GM12878 (cell line): Measurements from ENCODE around the gene UNC50. TPM values are rescaled to one million over a fixed set of nuclear protein-coding genes. Genes with fewer than 3 reads are reported as not detected.

Experiments used
- ATF7 ChIP-seq: fragments of 450-650 bp; IDR thresholded peaks from 2 replicates; pipeline ENCODE4 v1.6.1; 2016; ENCODE audit warnings: low read depth, mild to moderate bottlenecking
- CBX5 ChIP-seq: sonication (generic); IDR thresholded peaks from 2 replicates; pipeline ENCODE4 v1.6.1; 2016; ENCODE audit warnings: low read depth, moderate library complexity, mild to moderate bottlenecking, inconsistent platforms
- HDAC2 ChIP-seq: fragments of 200-600 bp; sonication (generic); IDR thresholded peaks from 2 replicates; pipeline ENCODE4 v1.6.1; 2017
- TBL1XR1 ChIP-seq: IDR thresholded peaks from 2 replicates; pipeline ENCODE4 v1.6.1; 2012; ENCODE audit warnings: low read depth, low read length, improper control_type of control experiment
- polyA plus RNA-seq, 11 experiments: library from polyadenylated mRNA; depleted of rRNA in 4 of 11; unstranded in 6 of 11; stranded (reverse) in 5 of 11; fragments of >200 nt; fragmentation: Nextera tagmentation in 4 of 11; fragmentation: Illumina TruSeq in 1 of 11; extraction: Ambion mirVana in 4 of 11; extraction: Trizol in 1 of 11; gene quantifications; 1 replicate in 1 of 11; 2 replicates in 10 of 11; pipeline versions ENCODE4 v1.2.1 to v1.2.3, GENCODE V29; 2011 to 2016; ENCODE audit warnings: inconsistent platforms in 2 of 11, missing spikeins in 2 of 11, low read depth in 1 of 11
- total RNA-seq, 4 experiments: library from RNA; depleted of rRNA in 3 of 4; stranded (reverse); fragments of >200 nt in 3 of 4; fragmentation: Illumina TruSeq in 1 of 4; extraction: Trizol in 1 of 4; gene quantifications; 2 replicates each; pipeline versions ENCODE4 v1.2.1 to v1.2.3, GENCODE V29; 2013 to 2021
- TF ChIP-seq, protein P1 (sequence below): fragments of 450-650 bp; IDR thresholded peaks from 2 replicates; pipeline ENCODE4 v1.6.1; 2018; ENCODE audit warnings: borderline replicate concordance, mild to moderate bottlenecking; ENCODE audit not compliant: partially characterized antibody
- TF ChIP-seq, protein P2 (sequence below): IDR thresholded peaks from 2 replicates; pipeline ENCODE4 v1.6.1; 2012; ENCODE audit warnings: improper control_type of control experiment, low read depth, low read length; ENCODE audit not compliant: insufficient replicate concordance
- TF ChIP-seq, protein P3 (sequence below): IDR thresholded peaks from 2 replicates; pipeline ENCODE4 v1.6.1; 2011; ENCODE audit warnings: mild to moderate bottlenecking, low read depth, low read length, moderate library complexity; ENCODE audit not compliant: insufficient replicate concordance

UNC50 gene
- total and polyA plus RNA-seq, 10 of the 15 experiments (the other 5 are each of a cell fraction or from before 2014, with no cell fraction given) = 25.5 to 76.3 (median 37.8) TPM

GRCh38 chr2:98573426-98573825, 35.0 kb upstream of the UNC50 start (continued):
- TF ChIP-seq, protein P1, sequence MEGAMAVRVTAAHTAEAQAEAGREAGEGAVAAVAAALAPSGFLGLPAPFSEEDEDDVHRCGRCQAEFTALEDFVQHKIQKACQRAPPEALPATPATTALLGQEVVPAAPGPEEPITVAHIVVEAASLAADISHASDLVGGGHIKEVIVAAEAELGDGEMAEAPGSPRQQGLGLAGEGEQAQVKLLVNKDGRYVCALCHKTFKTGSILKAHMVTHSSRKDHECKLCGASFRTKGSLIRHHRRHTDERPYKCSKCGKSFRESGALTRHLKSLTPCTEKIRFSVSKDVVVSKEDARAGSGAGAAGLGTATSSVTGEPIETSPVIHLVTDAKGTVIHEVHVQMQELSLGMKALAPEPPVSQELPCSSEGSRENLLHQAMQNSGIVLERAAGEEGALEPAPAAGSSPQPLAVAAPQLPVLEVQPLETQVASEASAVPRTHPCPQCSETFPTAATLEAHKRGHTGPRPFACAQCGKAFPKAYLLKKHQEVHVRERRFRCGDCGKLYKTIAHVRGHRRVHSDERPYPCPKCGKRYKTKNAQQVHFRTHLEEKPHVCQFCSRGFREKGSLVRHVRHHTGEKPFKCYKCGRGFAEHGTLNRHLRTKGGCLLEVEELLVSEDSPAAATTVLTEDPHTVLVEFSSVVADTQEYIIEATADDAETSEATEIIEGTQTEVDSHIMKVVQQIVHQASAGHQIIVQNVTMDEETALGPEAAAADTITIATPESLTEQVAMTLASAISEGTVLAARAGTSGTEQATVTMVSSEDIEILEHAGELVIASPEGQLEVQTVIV = no peak
- TF ChIP-seq HDAC2 = no peak
- no peak for TF ChIP-seq TBL1XR1
- TF ChIP-seq, protein P2, sequence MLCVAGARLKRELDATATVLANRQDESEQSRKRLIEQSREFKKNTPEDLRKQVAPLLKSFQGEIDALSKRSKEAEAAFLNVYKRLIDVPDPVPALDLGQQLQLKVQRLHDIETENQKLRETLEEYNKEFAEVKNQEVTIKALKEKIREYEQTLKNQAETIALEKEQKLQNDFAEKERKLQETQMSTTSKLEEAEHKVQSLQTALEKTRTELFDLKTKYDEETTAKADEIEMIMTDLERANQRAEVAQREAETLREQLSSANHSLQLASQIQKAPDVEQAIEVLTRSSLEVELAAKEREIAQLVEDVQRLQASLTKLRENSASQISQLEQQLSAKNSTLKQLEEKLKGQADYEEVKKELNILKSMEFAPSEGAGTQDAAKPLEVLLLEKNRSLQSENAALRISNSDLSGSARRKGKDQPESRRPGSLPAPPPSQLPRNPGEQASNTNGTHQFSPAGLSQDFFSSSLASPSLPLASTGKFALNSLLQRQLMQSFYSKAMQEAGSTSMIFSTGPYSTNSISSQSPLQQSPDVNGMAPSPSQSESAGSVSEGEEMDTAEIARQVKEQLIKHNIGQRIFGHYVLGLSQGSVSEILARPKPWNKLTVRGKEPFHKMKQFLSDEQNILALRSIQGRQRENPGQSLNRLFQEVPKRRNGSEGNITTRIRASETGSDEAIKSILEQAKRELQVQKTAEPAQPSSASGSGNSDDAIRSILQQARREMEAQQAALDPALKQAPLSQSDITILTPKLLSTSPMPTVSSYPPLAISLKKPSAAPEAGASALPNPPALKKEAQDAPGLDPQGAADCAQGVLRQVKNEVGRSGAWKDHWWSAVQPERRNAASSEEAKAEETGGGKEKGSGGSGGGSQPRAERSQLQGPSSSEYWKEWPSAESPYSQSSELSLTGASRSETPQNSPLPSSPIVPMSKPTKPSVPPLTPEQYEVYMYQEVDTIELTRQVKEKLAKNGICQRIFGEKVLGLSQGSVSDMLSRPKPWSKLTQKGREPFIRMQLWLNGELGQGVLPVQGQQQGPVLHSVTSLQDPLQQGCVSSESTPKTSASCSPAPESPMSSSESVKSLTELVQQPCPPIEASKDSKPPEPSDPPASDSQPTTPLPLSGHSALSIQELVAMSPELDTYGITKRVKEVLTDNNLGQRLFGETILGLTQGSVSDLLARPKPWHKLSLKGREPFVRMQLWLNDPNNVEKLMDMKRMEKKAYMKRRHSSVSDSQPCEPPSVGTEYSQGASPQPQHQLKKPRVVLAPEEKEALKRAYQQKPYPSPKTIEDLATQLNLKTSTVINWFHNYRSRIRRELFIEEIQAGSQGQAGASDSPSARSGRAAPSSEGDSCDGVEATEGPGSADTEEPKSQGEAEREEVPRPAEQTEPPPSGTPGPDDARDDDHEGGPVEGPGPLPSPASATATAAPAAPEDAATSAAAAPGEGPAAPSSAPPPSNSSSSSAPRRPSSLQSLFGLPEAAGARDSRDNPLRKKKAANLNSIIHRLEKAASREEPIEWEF = no peak
- no peak for TF ChIP-seq CBX5
- no peak for TF ChIP-seq ATF7
- TF ChIP-seq, protein P3, sequence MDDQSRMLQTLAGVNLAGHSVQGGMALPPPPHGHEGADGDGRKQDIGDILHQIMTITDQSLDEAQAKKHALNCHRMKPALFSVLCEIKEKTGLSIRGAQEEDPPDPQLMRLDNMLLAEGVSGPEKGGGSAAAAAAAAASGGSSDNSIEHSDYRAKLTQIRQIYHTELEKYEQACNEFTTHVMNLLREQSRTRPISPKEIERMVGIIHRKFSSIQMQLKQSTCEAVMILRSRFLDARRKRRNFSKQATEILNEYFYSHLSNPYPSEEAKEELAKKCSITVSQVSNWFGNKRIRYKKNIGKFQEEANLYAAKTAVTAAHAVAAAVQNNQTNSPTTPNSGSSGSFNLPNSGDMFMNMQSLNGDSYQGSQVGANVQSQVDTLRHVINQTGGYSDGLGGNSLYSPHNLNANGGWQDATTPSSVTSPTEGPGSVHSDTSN = no peak
- TF ChIP-seq, all 136 proteins: peak for 0
